ENCODE data around the gene SEMA4B.

GRCh38 chr15:90189781-90190467 is 11.2 kb upstream of the SEMA4B start:
- TF ChIP-seq POLR2A (IDR thresholded peaks at IDR 0.05) (no peak), CTCF (IDR thresholded peaks at IDR 0.05) (no peak)

Measured in body of pancreas (tissue), 4 donors.